NCI-H1092 treated with DMSO at 0.1 percent for 48 hours (cell line): ENCODE measurements around the gene ADRB1.

ENCODE experiments used
- DNase-seq: peaks from one replicate; lab custom pipeline; 2025; lab: John Stamatoyannopoulos, UW

ADRB1 gene

GRCh38 chr10:114043532-114044246 is at the start of gene ADRB1:
TSS of gene ADRB1 (plus strand) at chr10:114043866. CDS start at chr10:114044133, 267 bp downstream.
- peak; percentile 32 for DNase-seq

- DNase-seq, result no peak
These were observed 48.5 kb upstream of the ADRB1 start for GRCh38 chr10:113995201-113995600.

- DNase-seq, result no peak
These were observed 46.2 kb upstream of the ADRB1 start for GRCh38 chr10:113997428-113997827.

- no peak for DNase-seq
These were observed 44.1 kb upstream of the ADRB1 start for GRCh38 chr10:113999531-113999930.

GRCh38 chr10:114000457-114001010 is 43.1 kb upstream of the ADRB1 start:
- DNase-seq, result no peak

- no peak for DNase-seq
These were observed 41.2 kb upstream of the ADRB1 start for GRCh38 chr10:114002422-114002821.

- no peak for DNase-seq
These were observed 40.3 kb upstream of the ADRB1 start for GRCh38 chr10:114003161-114003941.

- no peak for DNase-seq
These were observed 34.2 kb upstream of the ADRB1 start for GRCh38 chr10:114009281-114009996.

GRCh38 chr10:114010316-114010715 is 33.4 kb upstream of the ADRB1 start:
- DNase-seq, result no peak

- DNase-seq, result no peak
These were observed 31.0 kb upstream of the ADRB1 start for GRCh38 chr10:114012650-114013049.

- DNase-seq, result no peak
These were observed 28.0 kb upstream of the ADRB1 start for GRCh38 chr10:114015708-114016107.

GRCh38 chr10:114017271-114017670 is 26.4 kb upstream of the ADRB1 start:
- DNase-seq, result no peak

GRCh38 chr10:114017873-114018272 is 25.8 kb upstream of the ADRB1 start:
- DNase-seq, result no peak

GRCh38 chr10:114019226-114019625 is 24.4 kb upstream of the ADRB1 start:
- no peak for DNase-seq

GRCh38 chr10:114021154-114021553 is 22.5 kb upstream of the ADRB1 start:
- no peak for DNase-seq

- no peak for DNase-seq
These were observed 21.7 kb upstream of the ADRB1 start for GRCh38 chr10:114021717-114022680.

- DNase-seq, result no peak
These were observed 20.7 kb upstream of the ADRB1 start for GRCh38 chr10:114022766-114023597.

GRCh38 chr10:114024876-114025610 is 18.6 kb upstream of the ADRB1 start:
- DNase-seq, result no peak

- DNase-seq, result no peak
These were observed 18.0 kb upstream of the ADRB1 start for GRCh38 chr10:114025611-114026130.
